ENCODE measurements around the gene IFFO2. TPM values are rescaled to one million over a fixed set of nuclear protein-coding genes. Genes with fewer than 3 reads are reported as not detected.

The IFFO2 gene
- total and polyA plus RNA-seq, 2 of the 13 experiments (the other 11 are each of a cell fraction or from before 2014, with no cell fraction given) = 7.3 to 16.7 TPM

GRCh38 chr1:18902523-18903290, 53.8 kb downstream of the IFFO2 start, which contains the start of gene ALDH4A1 (continued):
- no peak for TF ChIP-seq TCF12 (IDR thresholded peaks at IDR 0.05)
- TF ChIP-seq TCF12 (CRISPR knock-in tag; IDR thresholded peaks at IDR 0.05) = no peak
- peak; percentile 61 for TF ChIP-seq HNRNPLL (IDR thresholded peaks at IDR 0.05; ENCODE audit: low read depth, low read length, poor library complexity, severe bottlenecking)
- TF ChIP-seq KLF13 (CRISPR knock-in tag; IDR thresholded peaks at IDR 0.05) = no peak
- TF ChIP-seq ZNF646 (CRISPR knock-in tag; IDR thresholded peaks at IDR 0.05) = no peak
- no peak for TF ChIP-seq ZNF563 (CRISPR knock-in tag; IDR thresholded peaks at IDR 0.05)
- peak; percentile 70; the same call in 1 of the 2 replicates for TF ChIP-seq MYPOP (CRISPR knock-in tag; IDR thresholded peaks at IDR 0.05)
- TF ChIP-seq ZNF547 (CRISPR knock-in tag; IDR thresholded peaks at IDR 0.05) = no peak
- no peak for TF ChIP-seq ZSCAN12 (CRISPR knock-in tag; IDR thresholded peaks at IDR 0.05)
- no peak for TF ChIP-seq KAT2B (IDR thresholded peaks at IDR 0.05; ENCODE audit: borderline replicate concordance, low read depth, low read length)
- TF ChIP-seq ZNF3 (CRISPR knock-in tag; IDR thresholded peaks at IDR 0.05) = no peak
- TF ChIP-seq NCOR1 (IDR thresholded peaks at IDR 0.05; ENCODE audit: borderline replicate concordance, low read length) = no peak
- no peak for TF ChIP-seq ATF6 (CRISPR knock-in tag; conservative IDR thresholded peaks at IDR 0.05)
- TF ChIP-seq SRY (CRISPR knock-in tag; IDR thresholded peaks at IDR 0.05) = no peak
- TF ChIP-seq KLF12 (CRISPR knock-in tag; IDR thresholded peaks at IDR 0.05; ENCODE audit: borderline replicate concordance) = no peak
- TF ChIP-seq MZF1 (CRISPR knock-in tag; IDR thresholded peaks at IDR 0.05; ENCODE audit: borderline replicate concordance) = no peak
- no peak for TF ChIP-seq RBAK (CRISPR knock-in tag; IDR thresholded peaks at IDR 0.05)
- TF ChIP-seq SP140L (CRISPR knock-in tag; IDR thresholded peaks at IDR 0.05; ENCODE audit: borderline replicate concordance) = no peak
- no peak for TF ChIP-seq PHF20 (CRISPR knock-in tag; IDR thresholded peaks at IDR 0.05)
- no peak for TF ChIP-seq ZBTB43 (CRISPR knock-in tag; conservative IDR thresholded peaks at IDR 0.05)
